Ascending aorta (tissue), 2 donors: ENCODE results near the gene PLA2G1B. TPM values are rescaled to one million over a fixed set of nuclear protein-coding genes. Genes with fewer than 3 reads are reported as not detected.
A peak's percentile ranks its signal among the peaks of the same experiment; 100 is the strongest.

Source experiments
- DNase-seq, 2 donors: peaks; one replicate each; pipeline ENCODE4 v3.0.0-alpha.2; 2019; ENCODE audit warnings: low spot score in 2 of 2
- H3K27ac ChIP-seq, 2 donors: fragments of 200-600 bp; sonication (generic); one replicate each; pipeline ENCODE4 v1.5.1; 2016 to 2017; ENCODE audit warnings: mild to moderate bottlenecking in 1 of 2
- H3K27me3 ChIP-seq: fragments of 200-600 bp; sonication (generic); one replicate; pipeline ENCODE4 v1.5.1; 2017
- H3K36me3 ChIP-seq, 2 donors: fragments of 200-600 bp; sonication (generic); one replicate each; pipeline ENCODE4 v1.5.1; 2016
- H3K4me1 ChIP-seq, 2 donors: fragments of 200-600 bp; sonication (generic); one replicate each; pipeline ENCODE4 v1.5.1; 2016 to 2017; ENCODE audit warnings: mild to moderate bottlenecking in 1 of 2
- H3K4me3 ChIP-seq, 2 donors: fragments of 200-600 bp; sonication (generic); one replicate each; pipeline ENCODE4 v1.5.1; 2016 to 2017; ENCODE audit warnings: mild to moderate bottlenecking in 1 of 2
- H3K9me3 ChIP-seq, 2 donors: fragments of 200-600 bp; sonication (generic); one replicate each; pipeline ENCODE4 v1.5.1; 2016
- intact Hi-C: fragments of 100-400 bp; cut with DNase I; formaldehyde crosslinking; loops from one replicate; pipeline ENCODE4 v1.15.1; 2023
- total RNA-seq: library from RNA; depleted of rRNA; stranded (reverse); fragments of >200 nt; gene quantifications from one replicate; pipeline ENCODE4 v1.1.0, GENCODE V29; 2016
- TF ChIP-seq, protein P1 (sequence below), 3 experiments: fragments of 200-600 bp in 2 of 3; fragments of 450-650 bp in 1 of 3; sonication (generic) in 2 of 3; IDR thresholded peaks; one replicate each; pipeline ENCODE4 v1.5.1; 2016 to 2019; ENCODE audit warnings: antibody characterized with exemption in 3 of 3, mild to moderate bottlenecking in 1 of 3, moderate library complexity in 1 of 3

The PLA2G1B gene
- total RNA-seq, 1 donor from 2014 or later, result not detected

DNA sequence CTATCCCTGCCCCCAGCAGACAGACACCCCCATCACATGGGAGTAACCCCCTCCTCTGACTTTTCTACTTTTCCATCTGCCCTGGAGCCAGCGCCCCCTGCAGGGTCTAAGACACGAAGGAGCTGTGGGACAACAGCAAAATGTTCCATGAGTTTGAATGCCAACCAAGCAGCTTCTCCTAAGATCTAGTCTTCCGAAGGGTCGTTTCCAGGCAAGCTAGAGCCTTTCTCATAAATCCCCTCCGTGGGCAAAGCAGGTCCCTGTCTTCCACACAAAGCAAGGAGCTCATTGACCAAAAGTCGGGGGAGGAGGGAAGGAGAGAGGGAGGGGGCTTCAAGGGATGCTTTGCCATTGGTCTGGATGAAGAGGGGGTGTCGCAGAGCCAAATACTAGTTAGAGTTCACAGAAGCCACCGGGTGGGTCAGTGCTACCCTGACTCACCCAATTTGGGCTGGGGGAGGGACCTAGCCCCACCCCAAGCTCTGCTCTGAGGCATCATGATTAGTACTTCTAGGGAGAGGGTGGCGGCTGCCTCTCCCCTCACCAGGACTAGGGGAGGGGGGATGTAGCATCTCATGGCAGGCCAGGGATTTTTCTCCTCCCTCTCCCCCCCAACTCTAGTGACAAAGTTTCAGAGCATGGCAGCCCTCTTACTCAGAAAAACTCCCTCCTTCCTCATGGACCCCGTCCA is 39.8 kb upstream of the PLA2G1B start:
- peak overlapping the region in 1 of 2 donors; percentile 68 for H3K4me3 ChIP-seq
- no peaks in the 10 kb centered on the region for H3K36me3 ChIP-seq
- peaks cover 8 to 14% of the 10 kb centered on the region in 2 donors for H3K4me1 ChIP-seq
- no peaks in the 10 kb centered on the region for H3K9me3 ChIP-seq
- no peak overlapping the region for H3K27ac ChIP-seq
- intact Hi-C loops, result no loop called here
- TF ChIP-seq, protein P1, sequence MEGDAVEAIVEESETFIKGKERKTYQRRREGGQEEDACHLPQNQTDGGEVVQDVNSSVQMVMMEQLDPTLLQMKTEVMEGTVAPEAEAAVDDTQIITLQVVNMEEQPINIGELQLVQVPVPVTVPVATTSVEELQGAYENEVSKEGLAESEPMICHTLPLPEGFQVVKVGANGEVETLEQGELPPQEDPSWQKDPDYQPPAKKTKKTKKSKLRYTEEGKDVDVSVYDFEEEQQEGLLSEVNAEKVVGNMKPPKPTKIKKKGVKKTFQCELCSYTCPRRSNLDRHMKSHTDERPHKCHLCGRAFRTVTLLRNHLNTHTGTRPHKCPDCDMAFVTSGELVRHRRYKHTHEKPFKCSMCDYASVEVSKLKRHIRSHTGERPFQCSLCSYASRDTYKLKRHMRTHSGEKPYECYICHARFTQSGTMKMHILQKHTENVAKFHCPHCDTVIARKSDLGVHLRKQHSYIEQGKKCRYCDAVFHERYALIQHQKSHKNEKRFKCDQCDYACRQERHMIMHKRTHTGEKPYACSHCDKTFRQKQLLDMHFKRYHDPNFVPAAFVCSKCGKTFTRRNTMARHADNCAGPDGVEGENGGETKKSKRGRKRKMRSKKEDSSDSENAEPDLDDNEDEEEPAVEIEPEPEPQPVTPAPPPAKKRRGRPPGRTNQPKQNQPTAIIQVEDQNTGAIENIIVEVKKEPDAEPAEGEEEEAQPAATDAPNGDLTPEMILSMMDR (IDR thresholded peaks at IDR 0.05), result peak in 1 of 3 experiments; percentile 24
- H3K27me3 ChIP-seq, result peaks cover 16% of the 10 kb centered on the region
- no peak for DNase-seq

DNA sequence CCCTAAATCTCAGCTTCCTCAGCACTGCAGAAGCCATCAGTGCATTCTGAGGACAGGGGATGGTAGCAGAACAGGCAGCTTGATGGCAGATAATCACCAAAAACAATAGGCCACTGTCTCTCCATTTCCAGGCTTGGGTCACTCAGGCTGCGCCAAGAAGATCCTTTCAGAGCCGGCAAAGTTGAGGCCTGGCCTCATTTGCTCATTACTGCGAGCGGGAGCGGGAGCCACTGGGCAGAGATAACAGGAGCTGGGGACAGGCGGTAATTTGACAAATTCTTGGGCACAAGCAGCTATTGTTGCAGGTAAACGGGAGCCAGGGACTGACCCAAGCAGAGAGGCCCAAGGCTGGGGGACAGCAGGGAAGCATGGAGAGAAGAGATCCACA is 39.3 kb upstream of the PLA2G1B start:
- peaks cover 8 to 14% of the 10 kb centered on the region in 2 donors for H3K4me1 ChIP-seq
- DNase-seq, result no peak
- H3K27ac ChIP-seq, result no peak overlapping the region
- TF ChIP-seq, protein P1 (IDR thresholded peaks at IDR 0.05), result no peak
- no peak overlapping the region for H3K4me3 ChIP-seq
- intact Hi-C loops, result no loop called here
- H3K36me3 ChIP-seq, result no peaks in the 10 kb centered on the region
- no peaks in the 10 kb centered on the region for H3K9me3 ChIP-seq
- peaks cover 16% of the 10 kb centered on the region for H3K27me3 ChIP-seq

DNA sequence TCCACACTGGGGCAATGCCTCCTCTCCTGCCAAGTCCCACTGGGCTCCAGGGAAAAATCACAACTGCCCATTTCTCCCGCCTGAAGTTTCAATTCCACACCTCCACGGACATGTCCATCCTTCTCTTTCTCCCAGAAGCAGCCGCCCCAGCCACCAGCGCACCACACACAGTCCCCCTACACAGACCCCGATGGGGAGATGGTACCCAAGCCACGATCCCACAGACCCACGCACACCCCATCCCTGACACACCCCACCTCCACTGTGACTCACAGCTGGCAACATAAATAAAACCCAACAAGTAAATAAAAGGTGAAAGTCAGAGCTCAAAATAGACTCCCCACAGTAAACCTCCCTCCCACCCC is 38.7 kb upstream of the PLA2G1B start:
- H3K27ac ChIP-seq, result no peak overlapping the region
- peaks cover 20% of the 10 kb centered on the region for H3K27me3 ChIP-seq
- intact Hi-C loops, result no loop called here
- no peak overlapping the region for H3K4me3 ChIP-seq
- H3K36me3 ChIP-seq, result no peaks in the 10 kb centered on the region
- DNase-seq, result no peak
- no peaks in the 10 kb centered on the region for H3K9me3 ChIP-seq
- H3K4me1 ChIP-seq, result peaks cover 8 to 16% of the 10 kb centered on the region in 2 donors
- TF ChIP-seq, protein P1 (IDR thresholded peaks at IDR 0.05), result no peak

DNA sequence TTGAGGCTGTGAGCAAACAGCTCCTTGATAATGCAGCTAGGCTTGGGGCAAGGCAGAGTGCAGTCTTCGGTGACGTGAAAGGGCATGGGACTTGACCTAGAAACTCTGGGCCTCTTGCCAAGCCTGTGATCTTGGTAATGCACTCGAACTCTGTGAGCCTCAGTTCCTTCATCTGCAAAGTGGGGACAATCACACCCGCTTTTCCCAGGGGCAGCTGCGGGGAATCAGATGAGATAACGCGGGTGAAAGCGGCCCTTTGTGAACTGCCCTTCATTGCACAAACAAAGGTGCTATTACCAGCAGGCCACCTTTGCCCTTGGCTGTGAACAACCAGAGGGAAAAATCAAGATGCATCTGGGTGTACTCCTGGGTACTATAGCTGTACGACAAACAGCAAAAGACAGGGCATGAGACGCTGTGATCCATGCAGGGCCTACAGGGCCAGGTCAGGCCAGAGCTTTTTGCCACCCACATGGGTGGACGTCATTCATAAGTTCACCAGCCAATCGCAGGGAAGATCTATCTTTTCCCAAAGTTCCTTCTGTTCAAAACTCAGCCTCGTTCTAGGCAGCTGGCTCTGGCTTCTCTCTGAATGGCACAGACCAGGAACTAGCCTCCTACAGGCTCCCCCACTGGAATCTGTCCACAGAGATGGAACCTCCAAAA is 38.2 kb upstream of the PLA2G1B start:
- TF ChIP-seq, protein P1 (IDR thresholded peaks at IDR 0.05), result no peak
- Histone ChIP-seq H3K27ac (no peak overlapping the region), H3K27me3 (peaks cover 20% of the 10 kb centered on the region), H3K4me1 (peaks cover 8 to 16% of the 10 kb centered on the region in 2 donors), H3K36me3 (no peaks in the 10 kb centered on the region), H3K4me3 (no peak overlapping the region), H3K9me3 (no peaks in the 10 kb centered on the region)
- no peak for DNase-seq
- intact Hi-C loops, result no loop called here

DNA sequence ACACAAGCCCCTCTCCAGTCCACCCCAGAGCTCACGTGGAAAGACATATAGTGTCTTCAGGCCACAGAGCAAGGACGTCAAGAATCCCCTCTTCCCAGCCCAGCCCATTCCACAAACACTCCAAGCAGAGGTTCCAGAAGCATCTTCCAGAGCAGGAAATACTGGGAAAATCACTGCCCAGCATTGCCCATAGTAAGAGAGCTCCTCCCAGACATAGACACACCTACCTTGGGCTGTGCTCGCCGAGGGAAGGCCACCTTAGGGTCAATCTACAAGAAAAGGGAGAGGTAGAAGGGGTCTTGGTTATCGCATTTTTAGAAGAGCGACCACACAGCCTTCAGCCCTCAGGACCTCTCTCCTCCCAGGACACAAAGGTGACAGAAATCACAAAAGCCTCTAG is 36.9 kb upstream of the PLA2G1B start:
- Histone ChIP-seq H3K27ac (no peak overlapping the region), H3K27me3 (peaks cover 14% of the 10 kb centered on the region), H3K4me3 (no peak overlapping the region), H3K36me3 (no peaks in the 10 kb centered on the region), H3K9me3 (no peaks in the 10 kb centered on the region), H3K4me1 (peaks cover 8 to 11% of the 10 kb centered on the region in 2 donors)
- no peak for DNase-seq
- TF ChIP-seq, protein P1 (IDR thresholded peaks at IDR 0.05), result no peak
- intact Hi-C loops, result no loop called here
